Measurements from ENCODE around the gene SLC22A23.

The SLC22A23 gene

DNA sequence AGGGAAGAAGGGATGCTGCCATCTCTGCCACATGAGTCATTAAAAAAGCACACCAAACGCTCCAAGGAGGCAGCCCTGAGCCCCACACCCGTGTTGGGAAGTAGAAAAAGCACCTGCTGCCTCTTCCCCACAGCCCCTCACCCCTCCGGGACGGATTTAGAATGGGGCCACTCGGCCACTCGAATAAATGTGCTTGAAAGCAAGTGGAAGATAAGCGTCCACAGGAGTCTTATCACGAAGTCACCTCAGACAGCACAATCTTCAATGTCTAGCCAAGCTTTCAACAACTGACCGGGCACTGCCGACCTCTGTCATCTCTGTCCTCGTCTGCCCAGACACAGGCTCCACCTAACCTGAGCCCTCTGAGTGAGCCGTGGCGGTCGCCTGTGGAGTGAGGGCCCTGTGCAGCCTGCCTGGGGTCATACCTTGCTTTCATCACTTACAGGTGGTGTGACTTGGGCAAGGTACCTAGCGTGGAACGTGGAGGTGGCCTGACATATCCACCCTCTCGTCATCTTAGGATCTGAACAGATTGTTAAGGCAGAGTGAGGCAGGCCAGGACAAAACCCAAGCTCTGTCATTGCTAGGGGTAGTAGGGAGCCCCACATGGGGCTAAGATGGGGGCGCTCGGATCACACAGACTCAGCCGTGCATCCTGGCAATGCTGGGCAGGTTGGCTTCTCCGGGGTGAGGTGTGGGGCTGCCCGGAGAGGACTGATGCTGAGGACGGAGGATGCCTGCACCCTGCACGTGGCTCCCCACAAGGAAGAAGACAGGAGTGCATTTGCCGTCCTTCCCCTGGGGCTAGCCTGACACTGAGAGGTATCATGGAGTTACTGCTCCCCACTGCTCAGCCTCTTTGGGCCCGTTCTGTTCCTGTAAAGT, 163.3 kb downstream of the SLC22A23 start:
- DNase-seq, result peak; percentile 53

DNA sequence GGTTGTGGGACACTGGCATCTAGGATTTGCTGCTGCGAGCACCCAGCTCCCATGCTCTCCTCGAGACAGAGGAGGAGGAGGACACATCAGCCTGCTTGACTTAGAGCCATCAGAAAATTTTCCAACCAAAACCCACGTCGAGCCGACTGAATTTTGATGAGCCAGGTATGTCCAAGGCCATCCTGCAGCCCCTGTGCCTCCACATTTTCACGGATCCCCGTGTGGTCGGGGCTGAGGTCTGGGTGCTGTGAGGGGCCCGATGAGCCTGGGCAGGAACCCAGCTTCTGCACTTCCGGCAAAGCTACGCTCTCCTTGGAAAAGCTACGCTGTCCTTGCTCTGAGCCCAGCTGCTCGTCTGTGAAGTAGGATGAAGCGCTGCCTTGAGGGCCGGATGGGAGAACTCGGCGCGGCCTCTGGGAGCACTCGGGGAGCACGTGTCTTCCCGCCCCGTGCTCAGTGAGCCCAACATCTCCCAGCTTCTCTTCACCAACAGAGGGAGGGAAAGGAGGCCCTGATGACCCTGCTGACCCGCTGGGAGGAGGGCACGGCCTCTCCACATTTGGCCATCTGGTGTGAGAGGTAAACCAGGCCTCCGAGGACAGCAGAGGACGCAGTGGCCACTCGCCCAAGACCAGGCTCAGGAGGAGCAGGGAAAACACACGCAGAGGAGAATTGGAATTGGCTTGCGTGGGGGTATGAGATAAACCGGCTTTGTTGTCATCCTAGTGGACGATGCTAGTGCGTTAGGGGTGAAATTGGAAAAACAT, 164.2 kb downstream of the SLC22A23 start:
- DNase-seq, result peak; percentile 49

DNA sequence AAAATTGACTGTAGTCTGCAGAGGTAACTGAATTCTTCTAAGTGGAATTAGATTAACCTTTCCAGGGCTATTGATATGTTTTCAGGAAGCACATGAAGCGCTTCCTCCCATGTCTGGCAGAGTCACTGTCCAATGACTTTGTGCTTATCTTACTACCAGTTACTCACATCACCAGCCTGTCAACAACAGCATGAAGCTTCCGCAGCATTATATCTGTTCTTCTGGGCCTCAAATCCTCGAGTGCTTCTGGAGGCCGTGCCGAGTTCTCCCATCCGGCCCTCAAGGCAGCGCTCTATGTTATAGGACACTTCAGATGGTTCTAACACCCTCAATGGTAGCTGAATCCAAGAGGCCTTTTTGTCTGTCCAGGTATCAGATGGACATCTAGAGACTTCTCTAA, 164.9 kb downstream of the SLC22A23 start:
- DNase-seq, result no peak

DNA sequence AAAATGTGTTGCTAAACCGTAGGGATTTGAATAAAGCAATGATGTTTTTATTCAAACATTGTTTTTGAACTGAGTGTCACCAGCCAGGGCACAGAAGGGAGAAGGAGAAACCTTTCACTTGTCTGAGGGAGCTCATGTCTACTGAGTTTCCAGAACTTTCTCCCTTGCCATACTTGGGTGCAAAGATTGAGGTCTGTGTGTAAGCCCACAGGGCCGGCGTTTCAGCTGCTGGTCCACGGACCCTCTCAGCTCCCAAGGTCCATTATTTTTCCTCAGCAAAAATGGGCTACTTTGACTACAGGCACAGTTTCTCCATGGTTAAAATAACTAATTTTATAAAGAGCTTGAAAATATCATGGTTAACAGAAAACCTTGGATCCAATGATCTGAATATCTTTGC, 165.5 kb downstream of the SLC22A23 start:
- DNase-seq, result no peak

DNA sequence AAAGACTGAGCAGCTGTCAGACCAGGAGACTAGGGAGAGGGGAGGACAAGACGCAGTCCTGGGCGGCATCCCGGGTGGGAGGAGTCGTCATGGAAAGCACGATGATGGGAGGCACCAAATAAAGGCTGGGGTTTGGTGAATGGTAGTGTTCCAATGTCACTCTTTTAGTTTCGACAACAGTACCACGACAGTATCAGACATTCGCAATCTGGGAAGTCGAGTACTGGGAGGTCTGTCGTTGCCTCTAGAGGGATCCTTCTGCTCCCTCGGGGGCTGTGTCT, 166.0 kb downstream of the SLC22A23 start:
- peak; percentile 16 for DNase-seq

DNA sequence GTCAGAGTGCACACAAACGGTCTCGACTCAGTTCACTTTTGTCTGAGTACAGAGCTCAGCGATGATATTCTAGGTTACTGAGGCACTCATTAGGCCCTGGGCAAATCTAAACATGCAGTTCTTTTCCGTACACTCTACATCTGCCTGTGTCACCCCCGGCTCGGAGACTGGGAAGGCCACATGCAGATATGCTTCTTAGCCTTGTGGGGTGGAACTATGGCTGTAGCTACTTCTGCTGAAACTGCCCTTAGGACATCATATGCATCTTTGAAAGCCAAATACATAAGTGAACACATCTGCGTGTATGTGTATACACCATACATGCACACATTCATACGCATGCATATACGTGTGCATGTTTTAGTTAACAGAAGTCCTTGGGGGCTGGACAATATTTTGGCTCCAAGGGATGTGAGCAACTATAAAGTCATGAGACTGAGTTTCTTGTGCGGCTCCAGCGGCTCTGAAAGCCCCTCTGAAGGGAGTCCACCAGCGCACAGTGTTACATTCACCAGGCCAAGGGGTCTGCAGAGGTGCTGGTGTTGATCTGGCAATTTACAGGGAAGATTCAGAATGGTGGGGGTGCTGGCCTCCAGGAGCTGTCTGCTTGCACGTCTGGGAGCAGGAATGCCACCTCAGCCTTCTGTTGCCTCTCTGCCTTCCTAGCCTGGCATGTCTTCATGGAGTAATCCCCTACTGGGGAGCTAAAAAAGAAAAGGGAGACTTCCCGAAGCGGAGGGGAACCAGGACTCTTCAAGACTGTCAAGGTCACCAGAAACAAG, 166.5 kb downstream of the SLC22A23 start:
- peak; percentile 34 for DNase-seq

DNA sequence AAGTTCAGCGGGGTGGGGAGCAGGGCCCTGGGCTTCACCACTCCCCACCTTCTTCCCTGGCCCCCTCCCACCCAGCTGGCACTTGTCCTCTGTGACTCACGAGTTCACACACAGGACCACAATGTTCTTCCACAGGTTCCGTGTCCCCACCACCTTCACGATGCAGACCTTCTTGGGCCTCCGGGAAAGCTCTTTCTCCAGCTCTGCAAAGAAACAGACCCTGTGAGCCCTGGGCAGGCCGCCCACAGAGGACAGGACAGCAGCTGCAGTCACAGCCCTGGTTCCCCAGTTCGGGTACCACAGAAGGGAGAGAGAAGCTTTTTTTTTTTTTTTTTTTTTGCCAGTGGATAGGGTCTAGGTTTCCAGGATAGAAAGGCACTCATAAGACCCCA, 167.2 kb downstream of the SLC22A23 start:
- DNase-seq, result no peak

DNA sequence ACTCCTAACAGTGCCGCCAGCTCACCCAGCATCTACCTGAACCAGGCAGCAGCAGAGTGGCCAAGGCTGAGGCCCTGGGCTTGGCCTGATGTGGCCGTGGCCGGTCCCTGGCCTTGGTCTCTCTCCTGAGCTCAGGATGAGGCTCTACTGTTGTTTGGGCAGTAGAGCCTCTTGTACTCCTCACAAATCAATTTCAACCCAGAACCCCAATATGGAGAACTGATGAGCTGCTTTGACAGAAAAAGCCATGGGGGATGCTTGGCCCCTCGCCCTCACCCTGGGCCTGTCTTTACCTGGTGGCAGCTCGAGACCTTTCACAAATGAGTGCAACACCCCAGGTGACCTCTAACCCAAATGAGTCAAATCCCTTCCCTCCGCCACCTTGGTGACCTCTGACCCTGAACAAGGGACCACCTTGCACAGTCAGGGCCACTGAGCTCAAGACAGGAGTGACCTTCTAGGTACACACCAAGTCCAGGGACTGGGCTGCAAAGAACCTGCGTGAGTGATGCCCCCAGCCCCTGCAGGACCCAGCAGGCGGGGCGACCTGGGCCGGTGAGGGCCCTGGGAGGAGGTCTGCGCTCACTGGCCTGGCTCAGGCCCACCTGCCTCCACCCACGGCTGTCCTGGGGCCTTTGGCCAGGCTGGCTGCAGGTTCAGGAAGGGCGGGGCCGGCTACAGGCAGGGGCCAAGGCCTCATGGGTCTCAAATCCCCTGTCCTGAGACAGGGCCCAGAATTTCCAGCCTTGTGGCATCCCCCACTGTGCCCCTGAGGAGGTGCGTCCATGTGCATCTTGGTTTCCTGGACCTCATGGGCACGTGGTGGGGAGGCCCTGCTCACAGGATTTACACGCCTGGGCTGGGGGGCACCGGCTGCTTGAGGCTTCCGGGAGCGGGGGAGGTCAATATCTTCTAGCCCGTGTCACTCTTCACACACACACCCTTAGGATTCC, 167.9 kb downstream of the SLC22A23 start:
- peak; percentile 59 for DNase-seq

DNA sequence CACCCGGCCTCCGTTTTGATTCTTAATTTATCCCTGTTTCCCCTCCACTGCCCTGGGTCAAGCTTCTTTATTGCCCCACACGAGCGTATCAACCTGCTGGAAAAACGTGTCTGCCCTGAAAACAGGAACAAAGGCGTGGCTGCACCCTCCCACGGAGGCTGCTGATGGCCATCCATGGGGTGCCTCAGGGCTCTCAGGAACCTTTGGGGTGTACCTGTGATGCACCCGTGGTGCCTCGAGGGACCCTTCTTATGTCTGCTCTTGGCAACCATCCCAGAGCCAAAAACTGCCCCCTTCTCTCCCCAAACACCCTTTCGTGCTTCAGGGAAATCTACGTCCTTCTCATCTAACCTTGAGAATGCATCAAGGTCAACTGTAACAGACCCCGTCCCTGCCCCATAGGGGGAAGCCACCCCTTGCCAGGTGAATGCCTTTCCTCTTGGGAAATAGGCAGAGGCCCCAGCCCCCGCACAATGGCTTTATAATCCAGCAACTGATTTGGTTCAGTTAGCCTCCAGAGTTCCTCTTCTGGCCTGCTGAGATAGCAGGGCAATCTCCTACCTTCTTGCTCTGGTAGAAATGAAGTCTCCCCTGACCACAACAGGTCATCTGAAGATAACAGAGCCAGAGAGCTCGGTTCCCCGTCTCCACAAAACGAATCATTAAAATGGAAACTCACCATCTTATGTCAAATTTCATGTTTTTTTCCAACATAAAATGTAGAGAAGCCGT, 168.7 kb downstream of the SLC22A23 start:
- peak; percentile 33 for DNase-seq

DNA sequence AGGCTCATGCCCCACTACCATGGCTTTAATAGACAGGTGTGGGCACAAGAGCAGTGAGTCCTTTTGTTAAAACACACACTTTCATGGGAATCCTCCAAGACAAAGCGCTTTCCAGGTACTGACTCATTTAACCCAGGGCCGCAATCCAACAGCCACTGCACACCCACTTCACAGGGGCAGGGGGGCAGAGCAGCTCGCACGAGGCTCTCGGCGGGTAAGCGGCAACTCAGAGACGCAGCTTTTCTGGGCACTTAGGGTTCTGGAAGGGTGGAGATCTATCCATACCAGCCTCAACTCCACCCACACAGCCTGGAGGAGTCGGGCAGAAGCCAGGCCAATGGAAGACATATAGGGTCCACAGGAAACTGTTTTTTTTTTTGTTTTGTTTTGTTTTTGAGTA, 169.5 kb downstream of the SLC22A23 start:
- DNase-seq, result peak; percentile 50

DNA sequence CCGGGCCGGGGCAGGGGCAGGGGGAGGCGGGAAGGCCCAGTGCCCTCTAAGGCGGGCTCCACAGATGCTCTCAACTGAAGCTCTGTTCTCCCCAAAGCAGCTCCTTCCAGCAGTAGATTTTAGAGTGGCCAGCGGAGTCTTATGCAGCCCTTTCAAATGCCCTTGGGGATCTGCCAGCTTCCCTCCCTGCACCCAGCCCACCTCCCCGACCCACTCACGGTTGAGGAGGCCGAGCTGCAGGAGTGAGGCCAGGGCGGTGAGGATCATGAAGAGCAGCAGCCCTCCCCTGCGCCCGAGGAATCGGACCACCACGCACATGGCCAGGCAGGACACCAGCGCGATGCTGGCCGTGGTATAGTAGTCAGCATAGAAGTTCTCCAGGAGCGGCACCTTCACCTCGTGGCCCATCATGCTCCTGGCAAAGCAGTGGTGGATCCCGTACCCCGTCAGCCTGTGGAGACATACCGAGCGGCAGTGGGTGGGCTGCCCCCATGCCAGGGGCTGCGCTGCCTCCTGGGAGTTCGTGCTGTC, 170.1 kb downstream of the SLC22A23 start:
- peak; percentile 47 for DNase-seq

DNA sequence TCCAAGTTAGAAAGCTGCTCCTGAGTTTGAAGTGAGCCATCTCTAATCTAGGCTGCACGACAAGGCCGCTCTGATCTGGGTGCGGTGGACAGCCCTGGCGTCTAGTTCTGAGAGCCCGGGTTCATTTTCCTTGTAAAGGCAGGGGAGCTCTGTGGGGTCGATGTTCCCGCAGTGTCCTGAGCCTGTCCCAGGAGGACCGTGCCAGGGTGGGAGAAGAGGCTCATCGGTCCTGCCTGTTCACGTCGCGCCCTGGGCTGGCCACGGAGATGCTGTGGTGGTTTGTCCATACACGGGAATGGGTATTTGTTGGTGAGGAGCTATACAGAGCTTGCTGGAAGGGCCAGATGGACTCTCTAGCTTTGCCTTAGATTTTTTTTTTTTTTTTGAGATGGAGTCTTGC, 171.1 kb downstream of the SLC22A23 start:
- DNase-seq, result peak; percentile 41

DNA sequence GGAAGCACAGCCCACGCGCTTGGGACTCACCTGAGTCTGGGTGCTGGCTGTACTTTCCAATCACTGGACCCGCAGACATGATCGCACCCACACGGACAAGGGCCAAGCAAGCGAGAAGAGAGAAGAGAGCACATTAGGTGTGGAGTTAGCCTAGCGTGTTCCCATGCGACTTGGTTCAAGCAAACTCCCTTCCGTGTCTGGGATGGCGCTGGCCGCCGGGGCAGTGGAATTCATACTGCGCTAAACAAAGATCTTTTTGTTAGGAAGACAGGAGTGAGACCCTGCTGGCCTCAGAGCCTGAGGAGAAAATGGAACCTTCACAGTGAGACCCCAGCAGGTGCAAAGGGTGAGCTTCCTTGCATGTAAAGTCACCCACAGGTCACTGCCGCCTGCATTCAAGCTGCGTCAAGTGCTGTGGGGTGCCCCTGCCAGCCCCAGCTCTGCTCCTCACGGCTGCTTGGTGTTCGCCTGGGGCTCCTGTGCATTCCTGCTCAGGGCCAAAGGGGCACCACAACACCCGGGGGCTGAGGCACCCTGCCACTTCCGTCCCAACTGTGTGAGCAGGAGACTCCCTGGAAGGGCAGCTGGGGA, 171.7 kb downstream of the SLC22A23 start:
- peak; percentile 59 for DNase-seq

DNA sequence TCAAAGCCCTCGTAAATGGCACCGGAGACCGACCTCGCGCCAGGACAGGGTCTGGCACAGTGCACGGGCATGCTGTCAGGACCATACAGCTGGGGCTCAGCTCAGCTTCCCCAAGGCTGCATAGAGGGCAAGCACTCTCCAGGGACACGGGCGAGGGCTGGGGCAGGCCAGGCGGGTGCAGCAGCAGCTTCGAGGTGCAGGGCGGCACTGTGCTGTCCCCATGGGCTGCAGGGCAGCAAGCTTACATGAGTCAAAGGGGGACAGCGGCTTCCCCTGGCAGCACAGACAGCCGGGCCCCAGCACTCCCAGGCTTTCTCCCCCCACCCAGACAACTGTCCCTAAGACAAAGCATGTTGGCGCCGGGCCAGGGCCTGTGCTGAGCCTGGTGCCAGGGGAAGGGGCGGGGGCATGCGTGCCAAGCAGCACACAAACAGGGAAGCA, 172.4 kb downstream of the SLC22A23 start:
- DNase-seq, result peak; percentile 57

DNA sequence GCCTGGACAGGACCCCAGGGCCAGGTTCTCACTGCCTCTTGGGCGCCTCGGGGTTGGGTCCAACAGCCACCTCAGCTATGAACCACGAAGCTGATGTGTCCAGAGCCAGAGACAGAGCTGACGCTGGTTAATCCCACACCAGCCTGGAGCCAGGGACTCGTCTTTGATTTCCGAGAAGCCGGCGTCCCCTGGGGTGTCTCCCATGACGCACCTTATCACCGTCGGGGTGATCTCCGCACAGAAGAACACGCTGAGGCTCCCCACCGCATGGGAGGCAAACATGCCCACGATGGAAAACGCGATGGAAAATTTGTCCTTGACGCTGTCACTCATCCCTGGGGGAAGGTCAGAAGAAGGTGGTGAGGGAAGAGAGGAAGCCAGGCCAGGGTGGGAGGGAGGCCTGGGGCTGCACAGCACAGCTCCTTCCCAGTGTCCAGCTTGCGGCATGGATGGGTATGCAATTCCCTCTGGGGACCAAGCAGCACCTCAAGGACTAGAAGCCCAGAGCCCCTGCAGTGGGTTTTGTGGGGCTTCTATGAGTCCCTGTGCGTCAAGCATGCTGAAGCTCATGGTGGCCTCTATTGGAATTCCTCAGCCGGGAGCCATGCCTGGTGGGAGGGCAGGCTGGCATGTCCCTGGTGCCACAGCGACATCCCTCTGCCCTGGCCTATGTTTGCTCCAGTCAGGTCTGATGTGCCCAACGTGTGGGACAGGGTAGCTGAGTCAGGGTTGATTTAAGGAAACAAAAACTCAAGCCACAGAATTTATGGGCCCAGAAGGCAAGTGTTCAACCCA, 173.0 kb downstream of the SLC22A23 start:
- DNase-seq, result peak; percentile 53

DNA sequence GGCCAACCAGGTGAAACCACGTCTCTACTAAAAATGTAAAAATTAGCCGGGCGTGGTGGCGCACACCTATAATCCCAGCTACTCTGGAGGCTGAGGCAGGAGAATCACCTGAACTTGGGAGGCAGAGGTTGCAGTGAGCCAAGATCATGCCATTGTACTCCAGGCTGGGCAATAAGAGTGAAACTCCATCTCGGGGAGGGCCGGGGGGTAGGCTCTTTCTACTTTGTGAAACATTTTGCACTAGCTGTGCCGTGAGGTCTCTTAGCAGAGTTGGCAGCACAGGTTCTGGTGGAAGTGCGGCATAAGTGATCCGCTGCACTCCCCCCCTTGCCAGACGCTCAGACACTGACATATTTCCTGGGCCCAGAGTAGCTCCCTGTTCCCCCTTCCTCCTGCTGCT, 173.6 kb downstream of the SLC22A23 start:
- no peak for DNase-seq

DNA sequence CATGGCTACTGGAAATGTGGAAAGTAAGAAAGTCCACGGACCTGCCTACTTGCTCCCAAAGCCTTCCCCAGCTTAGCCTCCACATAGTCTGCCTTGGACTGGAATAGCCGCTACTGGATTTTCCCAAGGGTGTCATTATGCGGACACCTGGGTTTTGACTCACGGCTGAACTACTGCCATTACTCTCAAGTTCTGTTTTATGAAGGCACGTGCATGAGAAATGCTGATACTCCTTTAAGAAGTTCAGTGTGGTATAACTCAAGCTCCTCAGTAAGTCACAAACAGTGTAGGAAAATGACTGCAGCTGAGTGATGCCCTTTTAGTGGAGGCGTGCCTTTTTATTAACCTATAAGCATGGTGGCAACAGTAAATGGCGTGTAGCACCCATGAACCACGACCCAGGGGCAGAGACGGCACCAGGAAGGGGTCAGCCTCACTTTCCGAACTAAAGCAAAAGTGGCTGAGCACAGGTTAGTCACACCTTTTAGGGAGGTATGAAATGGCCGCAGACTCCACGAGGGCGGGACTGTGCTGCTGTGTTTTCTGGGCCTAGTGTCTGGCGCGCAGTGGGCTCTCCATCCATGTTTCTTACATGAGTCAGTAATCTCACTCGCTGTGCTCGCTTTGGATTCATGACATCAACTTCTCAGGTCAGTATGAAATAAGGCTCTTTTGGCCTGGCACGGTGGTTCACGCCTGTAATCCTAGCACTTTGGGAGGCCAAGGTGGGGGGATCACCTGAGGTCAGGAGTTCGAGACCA, 174.2 kb downstream of the SLC22A23 start:
- DNase-seq, result peak; percentile 55

DNA sequence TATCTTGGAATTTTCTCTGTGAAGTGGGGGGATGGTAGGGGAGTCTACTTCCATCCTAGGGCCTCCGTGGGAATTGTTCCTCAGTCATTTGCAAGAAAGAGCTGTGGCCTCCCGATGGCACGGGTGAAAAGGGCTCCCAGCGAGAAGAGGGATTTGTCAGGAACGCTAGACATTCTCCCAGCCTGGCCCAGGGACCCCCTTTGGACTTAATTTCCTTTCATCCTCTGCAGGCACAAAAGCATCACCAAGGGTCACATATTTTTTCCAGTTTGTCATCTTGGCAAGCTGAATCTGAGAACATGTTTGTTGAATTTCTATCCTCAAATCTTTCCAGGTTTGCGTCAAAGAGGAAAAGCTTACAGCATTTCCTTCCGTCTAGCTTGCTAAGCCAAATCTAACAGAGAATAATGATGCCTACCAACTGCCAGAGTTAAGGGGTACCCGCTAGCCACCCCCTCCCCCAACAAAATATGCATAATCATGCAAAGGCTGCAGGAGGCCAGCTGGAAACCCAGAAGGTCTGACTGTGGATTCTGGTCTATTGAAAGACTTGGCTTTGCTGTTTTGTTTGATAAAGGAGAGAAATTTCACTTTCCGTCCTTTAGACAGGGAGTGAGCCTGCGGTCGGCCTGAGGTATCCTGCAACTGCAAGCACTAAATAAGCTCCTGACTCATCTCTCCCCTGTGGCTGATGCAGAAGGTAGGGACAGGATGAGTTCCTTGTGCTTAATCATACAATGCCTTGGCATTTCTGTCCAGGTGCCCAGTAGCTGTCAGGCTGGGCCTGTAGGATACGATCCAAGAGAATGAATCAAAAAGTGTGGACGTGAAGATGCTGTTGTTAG, 175.0 kb downstream of the SLC22A23 start:
- peak; percentile 34 for DNase-seq
